A673 (cell line): Measurements from ENCODE around the gene GP2.

Experiments used
- EZH2 ChIP-seq: fragments of 200-600 bp; sonication (generic); IDR thresholded peaks from 2 replicates; pipeline ENCODE4 v1.6.1; 2017; ENCODE audit warnings: borderline replicate concordance, low read depth, mild to moderate bottlenecking, mixed read lengths, antibody characterized with exemption, low read length; ENCODE audit not compliant: poor library complexity, severe bottlenecking
- TF ChIP-seq, protein P1 (sequence below): fragments of 300-800, 200-600 bp; sonication (generic); conservative IDR thresholded peaks from 2 replicates; pipeline ENCODE4 v1.5.1; 2017; ENCODE audit warnings: low read depth, mild to moderate bottlenecking, antibody characterized with exemption, low read length, moderate library complexity, mixed read lengths

DNA sequence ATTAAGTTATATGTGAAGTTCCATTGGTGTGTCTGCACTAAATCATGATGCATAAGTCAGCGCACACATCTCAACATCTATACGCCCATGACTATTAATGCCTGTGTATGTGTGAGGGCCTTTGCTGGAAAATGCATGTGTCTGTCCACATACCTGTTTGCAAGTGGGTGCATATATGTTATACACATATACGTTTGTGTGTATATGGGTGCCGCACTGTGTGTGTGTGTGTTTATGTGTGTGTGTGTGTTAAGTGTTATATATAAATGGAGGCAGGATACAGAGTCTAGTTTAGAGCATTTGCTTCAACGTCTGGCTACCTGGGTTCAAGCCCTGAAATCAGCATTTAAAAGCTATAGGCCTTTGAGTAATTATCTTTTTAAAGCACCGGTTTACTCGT is 19.5 kb downstream of the GP2 start:
- TF ChIP-seq, protein P1, sequence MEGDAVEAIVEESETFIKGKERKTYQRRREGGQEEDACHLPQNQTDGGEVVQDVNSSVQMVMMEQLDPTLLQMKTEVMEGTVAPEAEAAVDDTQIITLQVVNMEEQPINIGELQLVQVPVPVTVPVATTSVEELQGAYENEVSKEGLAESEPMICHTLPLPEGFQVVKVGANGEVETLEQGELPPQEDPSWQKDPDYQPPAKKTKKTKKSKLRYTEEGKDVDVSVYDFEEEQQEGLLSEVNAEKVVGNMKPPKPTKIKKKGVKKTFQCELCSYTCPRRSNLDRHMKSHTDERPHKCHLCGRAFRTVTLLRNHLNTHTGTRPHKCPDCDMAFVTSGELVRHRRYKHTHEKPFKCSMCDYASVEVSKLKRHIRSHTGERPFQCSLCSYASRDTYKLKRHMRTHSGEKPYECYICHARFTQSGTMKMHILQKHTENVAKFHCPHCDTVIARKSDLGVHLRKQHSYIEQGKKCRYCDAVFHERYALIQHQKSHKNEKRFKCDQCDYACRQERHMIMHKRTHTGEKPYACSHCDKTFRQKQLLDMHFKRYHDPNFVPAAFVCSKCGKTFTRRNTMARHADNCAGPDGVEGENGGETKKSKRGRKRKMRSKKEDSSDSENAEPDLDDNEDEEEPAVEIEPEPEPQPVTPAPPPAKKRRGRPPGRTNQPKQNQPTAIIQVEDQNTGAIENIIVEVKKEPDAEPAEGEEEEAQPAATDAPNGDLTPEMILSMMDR: no peak
- no peak for TF ChIP-seq EZH2
